Small intestine (tissue), 7 donors: ENCODE results near the gene CRABP1. TPM values are rescaled to one million over a fixed set of nuclear protein-coding genes. Genes with fewer than 3 reads are reported as not detected.

Source experiments
- DNase-seq, 2 donors: peaks; one replicate each; pipeline versions ENCODE4 v3.0.0 to v3.0.0-alpha.2; 2013
- FAIRE-seq: peaks from 2 replicates; lab custom pipeline; 2012; peaks lifted over from hg19 to GRCh38; lab: Jason Lieb, UNC
- H3K27ac ChIP-seq, 3 donors: one replicate each; pipeline ENCODE4 v1.5.1; 2013; ENCODE audit warnings: low read length in 2 of 3, mild to moderate bottlenecking in 2 of 3, control low read depth in 1 of 3, inconsistent platforms in 1 of 3, low read depth in 1 of 3, moderate library complexity in 1 of 3
- H3K27me3 ChIP-seq, 3 donors: one replicate each; pipeline ENCODE4 v1.6.1; 2013; ENCODE audit warnings: low read length in 3 of 3, inconsistent platforms in 1 of 3; ENCODE audit not compliant: control insufficient read depth in 3 of 3, insufficient read depth in 3 of 3
- H3K36me3 ChIP-seq, 3 donors: one replicate each; pipeline ENCODE4 v1.6.1; 2013; ENCODE audit warnings: low read length in 3 of 3, inconsistent platforms in 1 of 3, low read depth in 1 of 3, mild to moderate bottlenecking in 1 of 3, moderate library complexity in 1 of 3; ENCODE audit not compliant: control insufficient read depth in 3 of 3, insufficient read depth in 2 of 3
- H3K4me1 ChIP-seq, 3 donors: one replicate each; pipeline ENCODE4 v1.6.1; 2013; ENCODE audit warnings: low read length in 2 of 3, inconsistent platforms in 1 of 3, low read depth in 1 of 3, mild to moderate bottlenecking in 1 of 3, moderate library complexity in 1 of 3; ENCODE audit not compliant: control insufficient read depth in 3 of 3, insufficient read depth in 2 of 3
- H3K4me3 ChIP-seq, 3 donors: one replicate each; pipeline ENCODE4 v1.5.1; 2013; ENCODE audit warnings: low read length in 3 of 3, control low read depth in 1 of 3, inconsistent platforms in 1 of 3, low read depth in 1 of 3, mild to moderate bottlenecking in 1 of 3, moderate library complexity in 1 of 3
- H3K9me3 ChIP-seq, 2 donors: one replicate each; pipeline ENCODE4 v1.6.1; 2013; ENCODE audit warnings: low read depth in 1 of 2, low read length in 1 of 2; ENCODE audit not compliant: control insufficient read depth in 2 of 2, insufficient read depth in 1 of 2
- WGBS, 3 donors: extraction: QIAGEN DNeasy Blood & Tissue Kit; methylation state at CpG; one replicate each; pipeline ENCODE4 v1.1.7; 2013; 5-methylcytosine and 5-hydroxymethylcytosine counted together
- polyA plus RNA-seq, 4 donors: library from polyadenylated mRNA; stranded (reverse) in 3 of 4; unstranded in 1 of 4; fragments of 200-250 nt in 3 of 4; fragments of 120-200 nt in 1 of 4; gene quantifications; one replicate each; pipeline versions ENCODE4 v1.2.1 to v1.2.3, GENCODE V29; 2013
- donor health status: healthy with polysubstance abuse.
- donor health status: control.
- donor health status: control.
- donor health status: Bipolar disorder and iron deficiency.
- donor health status: healthy.

CRABP1 gene
- polyA plus RNA-seq, 4 donors, result 10.4 to 16.0 TPM; not detected in 2

GRCh38 chr15:78334845-78335244 is 5.3 kb upstream of the CRABP1 start:
- Histone ChIP-seq H3K4me3 (no peak overlapping the region), H3K36me3 (no peaks in the 10 kb centered on the region), H3K4me1 (no peaks in the 10 kb centered on the region), H3K27me3 (peaks cover 5 to 38% (median 23%) of the 10 kb centered on the region in 3 donors), H3K27ac (no peak overlapping the region), H3K9me3 (peaks cover 0 to 3% of the 10 kb centered on the region in 2 donors)
- 82 to 91% (median 87%) methylated on average over 3 of the region's 3 CpGs for WGBS, 3 donors
- no peak for FAIRE-seq
- no peak for DNase-seq

GRCh38 chr15:78335985-78336384 is 4.2 kb upstream of the CRABP1 start:
- H3K4me1 ChIP-seq, result peaks cover 0 to 8% (median 0%) of the 10 kb centered on the region in 3 donors
- no peak for FAIRE-seq
- peaks cover 16 to 50% (median 25%) of the 10 kb centered on the region in 3 donors for H3K27me3 ChIP-seq
- 82 to 90% (median 88%) methylated on average over 4 of the region's 4 CpGs for WGBS, 3 donors
- no peak for DNase-seq
- H3K4me3 ChIP-seq, result no peak overlapping the region
- H3K27ac ChIP-seq, result no peak overlapping the region
- H3K36me3 ChIP-seq, result no peaks in the 10 kb centered on the region
- H3K9me3 ChIP-seq, result peaks cover 0 to 3% of the 10 kb centered on the region in 2 donors

- Histone ChIP-seq H3K36me3 (no peaks in the 10 kb centered on the region), H3K27ac (no peak overlapping the region), H3K9me3 (peaks cover 0 to 3% of the 10 kb centered on the region in 2 donors), H3K27me3 (peaks cover 18 to 75% (median 33%) of the 10 kb centered on the region in 3 donors), H3K4me3 (no peak overlapping the region), H3K4me1 (peaks cover 0 to 12% (median 0%) of the 10 kb centered on the region in 3 donors)
- FAIRE-seq (no peak), DNase-seq (no peak)
- 56 to 72% (median 72%) methylated on average over 7 of the region's 7 CpGs for WGBS, 3 donors
These were observed 1.4 kb upstream of the CRABP1 start for GRCh38 chr15:78338781-78339180.

- FAIRE-seq (no peak), DNase-seq (no peak)
- H3K4me1 ChIP-seq, result peaks cover 0 to 12% (median 0%) of the 10 kb centered on the region in 3 donors
- no peak overlapping the region for H3K4me3 ChIP-seq
- 32 to 49% (median 40%) methylated on average over 17 of the region's 17 CpGs for WGBS, 3 donors
- no peaks in the 10 kb centered on the region for H3K36me3 ChIP-seq
- peaks cover 0 to 2% of the 10 kb centered on the region in 2 donors for H3K9me3 ChIP-seq
- peaks cover 18 to 73% (median 34%) of the 10 kb centered on the region in 3 donors for H3K27me3 ChIP-seq
- no peak overlapping the region for H3K27ac ChIP-seq
These were observed 594 bp upstream of the CRABP1 start for GRCh38 chr15:78339559-78339958.

- DNase-seq, result peak in 1 of 2 donors; percentile 63
These were observed 1.2 kb downstream of the CRABP1 start for GRCh38 chr15:78341057-78341987.

GRCh38 chr15:78342021-78342420 is 1.9 kb downstream of the CRABP1 start:
- Histone ChIP-seq H3K36me3 (no peaks in the 10 kb centered on the region), H3K4me1 (peaks cover 0 to 12% (median 0%) of the 10 kb centered on the region in 3 donors), H3K27ac (no peak overlapping the region), H3K27me3 (peaks cover 18 to 67% (median 27%) of the 10 kb centered on the region in 3 donors), H3K4me3 (no peak overlapping the region), H3K9me3 (no peaks in the 10 kb centered on the region)
- 47 to 66% (median 62%) methylated on average over 5 of the region's 5 CpGs for WGBS, 3 donors
- FAIRE-seq (no peak), DNase-seq (no peak)

More at GRCh38 chr15:78341057-78341987, 1.2 kb downstream of the CRABP1 start:
- WGBS, 3 donors, result 5 to 8% (median 6%) methylated on average over 52 to 53 of the region's 53 CpGs
- Histone ChIP-seq H3K4me3 (peak overlapping the region in 1 of 3 donors; percentile 27), H3K27me3 (peaks cover 18 to 67% (median 28%) of the 10 kb centered on the region in 3 donors), H3K27ac (no peak overlapping the region), H3K36me3 (no peaks in the 10 kb centered on the region), H3K9me3 (no peaks in the 10 kb centered on the region), H3K4me1 (peaks cover 0 to 12% (median 0%) of the 10 kb centered on the region in 3 donors)
- no peak for FAIRE-seq

- DNase-seq (no peak), FAIRE-seq (no peak)
- H3K4me3 ChIP-seq, result no peak overlapping the region
- WGBS, 3 donors, result 75 to 86% (median 85%) methylated on average over 12 of the region's 12 CpGs
- H3K27me3 ChIP-seq, result peaks cover 18 to 52% (median 21%) of the 10 kb centered on the region in 3 donors
- no peaks in the 10 kb centered on the region for H3K36me3 ChIP-seq
- peaks cover 0 to 12% (median 0%) of the 10 kb centered on the region in 3 donors for H3K4me1 ChIP-seq
- H3K27ac ChIP-seq, result no peak overlapping the region
- H3K9me3 ChIP-seq, result no peaks in the 10 kb centered on the region
These were observed 3.3 kb downstream of the CRABP1 start for GRCh38 chr15:78343276-78344060.
